ENCODE results near the gene DNASE1L3.
"Not testable (repeated sequence)": the region's sequence is repeated elsewhere in the genome, so short reads cannot be mapped to it uniquely, and the experiment has no call there.

Gene DNASE1L3

DNA sequence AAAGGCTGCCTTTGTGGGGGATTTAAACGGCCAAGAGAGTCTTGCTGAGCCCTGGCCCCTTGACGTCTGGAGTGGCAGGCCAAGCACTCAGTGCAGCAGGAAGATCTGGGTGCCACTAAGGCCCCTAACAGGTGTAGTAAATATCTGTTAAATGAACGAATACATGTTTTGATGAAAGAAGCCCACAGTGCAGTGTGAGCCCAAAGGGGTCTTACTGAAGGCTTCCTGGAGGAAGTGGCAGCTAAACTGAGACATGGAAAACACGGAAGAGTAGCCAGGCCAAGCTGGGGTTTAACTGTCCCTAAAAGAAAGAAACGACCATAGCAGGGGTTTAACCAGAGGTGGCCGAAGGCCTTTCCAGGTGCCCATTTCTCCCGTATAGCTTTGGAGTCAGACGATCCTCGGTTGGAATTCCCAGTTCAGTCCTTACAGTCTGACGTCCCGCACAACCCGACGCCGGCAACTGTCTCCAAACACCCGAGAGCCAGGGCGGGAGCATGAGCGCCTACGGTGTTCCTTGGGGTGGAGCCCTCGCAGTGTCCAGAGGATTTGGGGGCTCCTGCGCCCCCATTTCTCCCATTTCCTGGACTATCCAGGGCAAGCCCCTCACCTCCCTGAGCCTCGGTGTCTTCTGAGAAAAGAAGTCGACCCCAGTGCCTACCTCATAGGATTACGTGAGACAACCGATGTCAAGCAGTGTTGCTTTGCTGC lies 25.9 kb upstream of the DNASE1L3 start:
- DNase-seq (ENCODE audit: low spot score), result no peak

DNA sequence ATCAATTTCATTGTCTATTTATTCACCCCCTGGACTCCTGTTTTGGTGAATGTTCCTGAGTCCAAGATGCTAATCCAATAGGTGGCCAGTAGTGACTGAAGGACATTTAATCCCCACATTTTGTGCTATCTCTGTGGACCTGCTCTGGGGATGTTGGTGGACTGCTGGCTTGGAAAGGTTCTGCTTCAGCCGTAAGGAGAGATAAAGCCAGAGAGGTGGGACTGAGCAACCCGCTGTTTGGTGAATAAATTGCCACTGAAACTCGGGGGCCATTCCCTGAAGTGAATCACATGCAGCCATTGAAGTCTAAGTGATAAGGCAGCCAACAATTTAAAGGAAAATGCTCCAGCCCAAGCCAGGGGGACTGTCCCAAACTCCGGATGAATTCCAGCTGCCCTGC lies 25.2 kb upstream of the DNASE1L3 start:
- DNase-seq (ENCODE audit: low spot score), result no peak

DNA sequence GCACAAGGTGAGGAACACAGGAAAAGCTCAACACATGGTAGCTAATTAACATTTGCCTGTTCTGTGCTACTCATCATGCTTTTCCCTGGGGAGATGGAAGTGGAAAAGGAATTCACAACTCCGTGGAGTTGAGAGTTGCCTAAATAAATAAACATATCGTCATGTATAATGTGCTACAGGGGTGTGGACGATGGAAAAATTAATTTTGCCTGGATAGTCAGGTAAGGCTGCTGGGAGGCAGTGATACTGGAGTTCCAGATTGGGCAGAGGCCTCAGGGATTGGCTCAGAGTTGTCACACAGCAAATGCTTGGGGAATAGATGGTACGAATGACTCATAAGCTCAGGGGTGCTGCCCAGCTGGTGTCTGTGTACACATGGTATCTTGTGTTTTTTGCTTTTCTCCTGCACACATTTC lies 23.8 kb upstream of the DNASE1L3 start:
- no peak for DNase-seq (ENCODE audit: low spot score)

DNA sequence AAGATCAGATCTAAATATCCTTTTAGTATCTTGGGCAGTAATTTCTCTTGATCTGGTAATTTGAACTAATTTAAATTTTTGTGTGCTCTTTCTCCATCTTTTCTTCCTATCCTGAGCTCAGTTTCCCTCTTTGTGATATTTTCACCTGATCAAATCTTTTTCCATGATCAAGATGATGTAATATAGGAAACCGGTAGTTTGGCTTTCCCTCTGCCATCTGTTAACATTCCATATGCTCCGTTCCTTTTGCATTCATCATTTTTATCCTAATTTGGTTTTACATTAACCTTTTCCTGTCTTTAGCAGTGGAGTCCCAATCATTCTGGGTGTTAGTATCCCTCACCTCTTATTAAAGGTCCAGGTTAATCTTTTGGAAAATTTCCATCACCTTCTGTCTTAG lies 20.9 kb upstream of the DNASE1L3 start:
- DNase-seq (ENCODE audit: low spot score), result no peak

DNA sequence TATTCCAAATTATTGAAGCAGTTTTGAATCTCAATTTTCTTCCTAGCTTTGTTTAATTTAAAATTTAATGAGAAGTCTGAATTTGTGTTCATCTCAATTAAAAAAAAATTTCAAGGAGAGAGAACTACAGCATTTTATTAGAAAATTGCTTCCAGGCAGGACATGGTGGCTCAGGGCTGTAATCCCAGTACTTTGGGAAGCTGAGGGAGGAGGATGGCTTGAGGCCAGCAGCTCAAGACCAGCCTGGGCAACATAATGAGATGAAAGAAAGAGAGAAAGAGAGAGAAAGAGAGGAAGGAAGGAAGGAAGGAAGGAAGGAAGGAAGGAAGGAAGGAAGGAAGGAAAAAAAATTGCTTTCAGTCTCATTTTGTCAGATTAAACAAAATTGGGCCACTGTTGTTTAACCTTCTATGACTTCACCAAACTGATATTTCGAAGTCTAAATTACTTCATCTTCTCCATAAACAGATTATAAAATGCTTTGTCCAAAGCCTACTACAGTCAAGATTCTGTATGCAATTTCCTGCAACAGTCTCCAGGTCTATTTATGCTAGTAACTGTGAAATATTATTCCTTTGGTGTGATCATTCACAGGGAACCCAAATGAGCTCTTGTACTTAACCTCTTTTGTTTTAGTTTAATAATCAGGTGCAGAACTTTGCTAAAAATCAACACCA lies 20.2 kb upstream of the DNASE1L3 start:
- DNase-seq (ENCODE audit: low spot score), result no peak

DNA sequence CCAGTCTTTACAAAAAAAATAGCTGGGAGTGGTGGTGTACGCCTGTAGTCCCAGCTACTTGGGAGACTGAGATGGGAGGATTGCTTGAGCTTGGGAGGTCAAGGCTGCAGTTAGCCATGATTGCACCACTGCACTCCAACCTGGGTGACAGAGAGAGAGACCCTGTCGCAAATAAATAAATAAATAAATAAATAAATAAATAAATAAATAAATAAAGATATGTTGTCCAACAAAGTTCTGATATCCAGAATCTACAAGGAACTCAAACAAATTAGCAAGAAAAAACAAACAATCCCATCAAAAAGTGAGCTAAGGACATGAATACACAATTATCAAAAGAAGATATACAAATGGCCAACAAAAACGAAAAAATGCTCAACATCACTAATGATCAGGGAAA lies 17.2 kb upstream of the DNASE1L3 start:
- DNase-seq (ENCODE audit: low spot score), result not testable (repeated sequence)

DNA sequence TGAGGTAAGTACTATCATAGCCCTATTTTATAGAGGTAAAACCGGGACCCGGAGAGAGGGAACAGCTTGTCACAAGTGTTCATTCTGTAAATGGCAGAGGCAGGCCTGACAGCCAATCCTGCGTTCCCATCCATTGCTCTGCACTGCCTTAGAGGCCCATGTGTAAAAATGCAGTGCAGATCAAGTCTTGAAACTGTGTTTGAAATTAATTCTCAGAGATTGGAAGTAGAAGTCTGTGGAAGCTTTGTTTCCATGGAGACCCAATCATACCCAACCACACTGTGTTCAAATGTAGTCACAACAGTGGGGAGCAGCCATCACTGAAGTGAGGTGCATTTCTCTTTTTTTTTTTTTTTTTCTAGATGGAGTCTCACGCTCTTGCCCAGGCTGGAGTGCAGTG lies 13.1 kb upstream of the DNASE1L3 start:
- no peak for DNase-seq (ENCODE audit: low spot score)

DNA sequence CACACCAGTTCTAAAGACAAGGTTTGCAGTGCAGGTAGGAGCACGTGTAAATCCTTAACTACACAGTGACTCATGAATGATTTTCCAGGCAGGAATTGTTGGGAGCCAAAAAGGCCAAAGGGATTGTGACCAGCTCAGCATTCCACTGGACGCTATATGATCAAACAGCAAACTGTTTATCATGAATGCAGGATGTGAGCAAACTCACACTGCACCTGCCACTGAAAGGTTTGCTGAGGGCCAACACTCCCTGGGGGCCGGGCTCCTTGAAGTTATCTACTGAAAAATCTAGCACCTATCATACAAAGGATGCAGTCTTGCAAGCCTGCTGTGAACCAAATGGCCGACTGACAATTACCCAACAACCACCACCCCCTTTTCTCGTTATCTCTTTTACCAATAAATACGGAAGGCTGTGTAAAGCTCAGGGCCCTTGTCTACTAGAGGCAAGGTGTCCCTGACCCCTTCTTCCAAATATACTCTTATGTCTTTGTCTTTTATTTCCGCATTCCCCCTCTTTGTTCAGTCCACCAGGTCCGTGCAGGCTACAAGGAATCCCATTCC lies 11.5 kb upstream of the DNASE1L3 start:
- DNase-seq (ENCODE audit: low spot score), result peak; percentile 50

DNA sequence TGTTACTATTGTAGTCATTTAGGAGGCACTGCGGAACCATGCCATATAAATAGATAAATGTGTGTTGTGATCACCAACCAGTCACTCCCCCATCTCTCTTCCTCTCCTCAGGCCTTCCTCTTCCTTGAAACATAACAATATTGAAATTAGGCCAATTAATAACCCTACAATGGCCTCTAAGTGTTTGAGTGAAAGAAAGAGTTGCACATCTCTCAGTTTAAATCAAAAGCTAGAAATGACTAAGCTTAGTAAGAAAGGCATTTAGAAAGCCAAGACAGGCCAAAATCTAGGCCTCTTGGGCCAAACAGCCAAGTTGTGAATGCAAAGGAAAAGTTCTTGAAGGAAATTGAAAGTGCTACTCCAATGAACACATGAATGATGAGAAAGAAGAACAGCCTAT lies 8.1 kb upstream of the DNASE1L3 start:
- no peak for DNase-seq (ENCODE audit: low spot score)

DNA sequence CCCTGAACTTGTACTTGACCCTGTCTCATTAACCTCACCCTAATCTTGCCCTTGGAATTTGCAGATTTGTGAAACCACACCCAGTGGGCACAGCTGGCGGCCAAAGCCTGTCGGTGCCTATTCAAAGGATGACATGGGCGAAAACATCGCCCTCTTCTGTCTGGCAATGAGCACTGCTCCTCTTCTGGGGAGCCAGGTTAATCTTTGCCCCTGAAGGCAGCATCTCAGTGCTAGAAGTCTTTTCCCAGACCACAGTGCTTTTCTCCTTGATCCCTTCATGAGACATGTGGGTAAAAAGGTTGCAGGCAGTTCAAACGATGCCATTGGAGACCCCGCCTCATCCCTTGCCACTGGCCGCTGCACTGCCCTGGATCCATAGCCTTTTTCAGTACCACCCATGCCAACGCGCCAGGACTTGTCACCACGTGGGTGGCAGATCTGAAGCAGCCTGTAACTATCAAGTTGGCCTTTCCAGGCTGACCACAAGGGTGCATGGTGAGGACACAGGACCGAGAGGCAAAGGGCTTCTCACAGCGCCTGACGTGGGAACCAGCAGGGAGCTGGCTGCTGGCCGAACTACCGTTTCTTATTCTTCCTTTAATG lies 6.5 kb upstream of the DNASE1L3 start:
- peak; percentile 82 for DNase-seq (ENCODE audit: low spot score)

DNA sequence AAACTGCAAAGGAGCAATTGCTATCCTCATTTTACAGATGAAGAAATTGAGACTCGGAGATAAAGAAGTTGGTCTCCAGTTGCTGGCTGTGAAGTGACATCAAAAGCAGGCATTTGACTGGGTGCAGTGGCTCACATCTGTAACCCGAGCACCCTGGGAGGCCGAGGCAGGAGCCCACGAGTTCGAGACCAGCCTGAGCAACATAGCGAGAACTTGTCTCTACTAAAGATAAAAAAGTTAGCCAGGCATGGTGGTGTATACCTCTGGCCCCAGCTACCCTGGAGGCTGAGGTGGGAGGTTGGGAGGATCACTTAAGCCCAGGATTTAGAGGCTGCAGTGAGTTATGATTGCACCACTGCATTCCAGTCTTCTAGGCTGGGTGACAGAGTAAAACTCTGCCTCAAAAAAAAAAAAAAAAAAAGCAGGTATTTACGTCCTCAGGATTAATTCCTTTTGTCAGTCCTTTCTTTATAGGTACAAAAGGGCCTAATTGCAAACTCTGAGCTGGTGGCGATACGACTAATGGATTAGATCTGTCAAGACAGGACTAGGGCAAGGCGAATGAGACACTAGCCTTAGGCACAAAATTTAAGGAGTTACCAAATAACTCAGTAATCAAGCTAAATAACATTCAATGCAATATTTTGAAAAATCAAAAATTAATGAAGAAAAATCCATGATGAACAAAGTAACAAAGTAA lies 5.9 kb upstream of the DNASE1L3 start:
- DNase-seq (ENCODE audit: low spot score), result no peak

DNA sequence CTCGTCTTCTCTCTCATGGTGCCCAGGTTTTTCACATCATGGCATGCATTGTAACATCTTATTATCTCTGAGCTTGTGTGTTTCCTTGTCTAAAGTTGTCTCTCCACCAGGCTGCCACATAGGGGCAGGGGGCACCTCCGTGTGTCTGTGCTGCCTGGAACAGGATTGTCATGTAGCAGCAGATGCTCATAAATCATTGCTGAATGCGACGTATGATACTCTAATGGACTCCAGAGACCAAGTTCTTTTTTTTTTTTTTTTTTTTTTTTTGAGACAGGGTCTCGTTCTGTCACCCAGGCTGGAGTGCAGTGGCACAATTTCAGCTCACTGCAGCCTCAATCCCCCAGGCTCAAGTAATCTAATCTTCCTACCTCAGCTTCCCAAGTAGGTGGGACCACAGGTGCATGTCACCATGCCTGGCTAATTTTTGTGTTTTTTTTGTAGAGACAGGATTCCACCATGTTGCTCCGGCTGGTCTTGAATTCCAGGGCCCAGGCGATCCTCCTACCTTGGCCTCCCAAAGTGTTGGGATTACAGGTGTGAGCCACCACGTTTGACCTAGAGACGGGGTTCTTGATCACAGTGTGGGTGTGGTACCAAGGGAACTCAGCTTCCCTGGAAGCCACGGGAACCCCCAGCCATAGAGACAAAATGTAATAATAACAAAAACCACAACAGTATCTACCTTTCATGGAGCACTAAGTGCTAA lies 4.7 kb upstream of the DNASE1L3 start:
- DNase-seq (ENCODE audit: low spot score), result no peak

DNA sequence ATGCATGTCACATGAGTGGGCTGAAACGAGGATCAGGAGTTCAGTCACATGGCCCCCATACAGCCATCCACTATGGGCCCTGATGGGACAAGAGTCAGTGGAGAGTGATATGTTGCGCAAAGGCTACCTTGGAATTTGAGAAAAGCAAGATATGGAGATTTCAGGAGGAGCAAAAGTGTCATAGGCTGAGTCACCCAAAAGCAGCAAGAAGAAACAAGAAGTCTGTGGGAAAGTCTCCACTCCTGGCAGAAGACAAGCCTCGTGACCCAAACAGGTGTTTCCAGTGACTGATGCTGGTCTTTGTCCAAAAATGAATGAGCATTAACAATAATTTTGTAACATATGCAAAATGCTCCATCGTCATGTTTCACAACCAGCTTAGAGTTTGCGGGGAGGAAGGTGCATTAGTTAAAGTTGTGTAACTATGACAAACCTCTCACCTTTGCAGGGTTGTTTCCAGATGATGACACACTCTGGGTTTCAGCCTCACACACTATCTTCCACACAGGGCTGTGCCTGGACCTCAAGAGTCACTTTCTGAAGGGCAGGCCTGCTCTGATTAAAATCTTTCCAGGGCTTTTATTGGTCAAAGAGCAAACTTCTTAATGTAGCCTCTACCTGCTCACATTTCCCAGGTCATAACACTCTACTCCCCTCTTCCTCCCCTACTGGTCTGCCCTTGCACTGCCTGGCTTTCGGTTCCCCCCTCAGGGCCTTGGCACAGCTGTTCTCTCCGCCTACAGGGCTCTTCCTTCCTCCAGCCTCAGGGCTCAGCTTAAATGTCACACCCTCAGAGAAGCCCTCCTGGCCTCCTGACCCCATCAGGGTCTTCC lies 3.9 kb upstream of the DNASE1L3 start:
- DNase-seq (ENCODE audit: low spot score), result no peak

DNA sequence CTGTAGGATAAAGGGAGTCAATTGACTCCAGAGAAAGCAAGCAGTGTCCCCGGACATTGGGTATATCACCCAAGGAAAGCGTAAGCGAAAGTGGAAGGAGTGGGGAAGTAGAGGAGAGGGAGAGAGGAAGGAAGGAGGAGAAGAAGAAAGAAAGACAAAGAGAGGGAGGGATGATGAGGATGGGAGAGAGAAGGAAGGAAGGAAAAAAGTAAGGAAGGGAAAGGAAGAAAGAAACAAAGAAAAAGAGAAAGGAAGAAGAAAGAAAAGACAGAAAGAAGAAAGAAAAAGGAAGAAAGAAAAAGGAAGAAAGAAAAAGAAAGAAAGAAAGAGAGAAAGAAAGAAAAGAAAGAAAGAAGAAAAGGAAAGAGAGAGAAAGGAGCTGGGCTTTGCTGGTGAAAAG lies 839 bp downstream of the DNASE1L3 start:
- DNase-seq (ENCODE audit: low spot score), result no peak

DNA sequence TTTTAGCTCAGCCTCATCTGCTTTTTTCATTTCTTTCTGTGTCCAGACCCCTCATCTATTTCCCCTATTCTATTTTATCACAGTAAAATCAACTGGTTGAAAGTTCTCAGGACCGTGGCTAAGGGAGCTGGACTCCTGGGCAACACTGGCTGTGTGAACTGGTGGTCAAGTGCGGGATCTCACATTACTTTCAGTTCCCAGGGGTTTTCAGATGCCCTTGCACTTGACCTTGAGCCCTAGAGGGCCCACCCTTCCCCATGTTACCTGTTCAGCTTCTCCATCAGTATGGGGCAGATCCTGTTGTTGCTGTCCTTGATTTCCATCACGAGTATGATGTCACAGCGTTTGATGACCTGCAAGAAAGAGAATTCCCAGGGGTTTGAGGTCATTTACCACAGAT lies 2.8 kb downstream of the DNASE1L3 start:
- DNase-seq (ENCODE audit: low spot score), result no peak

DNA sequence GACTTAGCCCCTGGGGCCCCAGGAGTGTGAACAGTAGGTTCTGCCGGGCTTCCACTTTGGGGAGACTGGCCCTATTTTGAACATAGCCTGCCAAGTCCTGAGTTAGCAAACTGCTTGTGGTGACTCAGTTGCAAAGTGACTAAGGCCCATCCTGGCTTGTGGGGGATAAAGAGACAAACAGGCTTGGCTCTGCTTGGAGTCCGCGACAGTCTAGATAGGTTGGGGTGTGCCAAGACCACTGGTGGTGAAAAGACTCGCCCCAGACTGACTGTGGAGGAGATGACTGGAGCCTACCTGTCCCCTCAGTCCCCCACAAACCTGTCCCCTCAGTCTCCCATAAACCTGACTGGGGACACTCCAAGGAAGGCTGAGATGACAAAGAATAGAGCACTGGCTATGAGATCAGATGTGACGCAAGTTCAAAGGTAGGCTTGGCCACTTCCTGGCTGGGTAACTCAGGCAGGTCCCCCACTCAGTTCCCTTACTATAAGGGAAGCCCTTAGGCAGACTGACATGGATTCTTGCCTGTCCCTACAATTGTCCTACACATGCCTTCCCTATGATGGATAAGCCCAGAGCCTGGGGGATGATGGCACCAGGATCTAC lies 4.3 kb downstream of the DNASE1L3 start:
- no peak for DNase-seq (ENCODE audit: low spot score)

DNA sequence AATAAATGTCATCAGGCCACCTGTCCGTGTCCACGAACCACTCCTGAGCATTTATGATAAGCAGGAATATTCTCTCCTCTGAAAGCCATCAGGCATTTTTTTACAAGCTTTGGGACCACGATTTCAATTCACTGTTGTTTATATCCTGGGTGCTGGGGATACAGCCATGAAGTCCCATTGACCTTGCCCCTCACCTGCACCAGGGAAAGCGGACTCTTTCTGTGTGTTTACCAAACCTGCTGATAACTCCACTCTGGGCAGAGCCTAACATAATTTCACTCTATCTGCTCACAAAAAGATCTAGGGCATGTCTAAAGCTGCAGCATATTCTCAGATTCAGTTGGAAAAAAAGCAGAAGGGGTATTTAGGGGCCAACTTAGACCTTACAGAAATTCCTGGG lies 4.8 kb downstream of the DNASE1L3 start:
- DNase-seq (ENCODE audit: low spot score), result no peak

DNA sequence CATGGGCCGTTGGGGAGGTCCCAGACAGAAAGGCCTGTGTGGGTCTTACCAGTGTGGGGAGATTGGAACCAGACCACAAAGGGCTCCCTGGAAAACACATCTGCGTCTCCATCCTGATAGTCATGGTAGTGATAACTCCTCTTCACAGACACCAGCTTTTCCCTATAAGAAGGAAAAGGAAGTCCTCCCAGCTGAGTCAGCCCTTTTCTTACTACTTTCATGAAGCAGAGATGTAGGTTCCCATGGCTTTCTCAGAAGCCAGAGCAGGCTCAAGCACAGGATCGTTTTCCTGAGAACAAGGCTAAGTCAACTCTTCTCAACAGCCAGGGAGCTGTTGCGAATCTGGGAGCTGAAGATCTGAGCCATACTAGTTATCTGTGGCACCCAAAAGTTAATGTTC lies 6.1 kb downstream of the DNASE1L3 start:
- DNase-seq (ENCODE audit: low spot score), result no peak

DNA sequence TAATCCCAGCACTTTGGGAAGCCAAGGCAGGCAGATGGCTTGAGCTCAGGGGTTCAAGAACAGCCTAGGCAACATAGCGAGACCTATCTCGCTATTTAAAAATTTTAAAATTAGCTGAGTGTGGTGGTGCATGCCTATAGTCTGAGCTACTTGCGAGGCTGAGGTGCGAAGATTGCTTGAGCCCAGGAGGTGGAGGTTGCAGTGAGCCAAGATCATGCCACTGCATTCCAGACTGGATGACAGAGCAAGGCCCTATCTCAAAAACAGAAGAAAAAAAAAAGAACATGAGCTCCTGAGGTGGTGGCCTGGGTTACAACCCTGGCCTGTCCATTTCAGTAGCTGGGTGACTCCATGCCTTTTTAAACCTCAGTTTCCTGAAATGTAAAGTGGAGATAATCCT lies 7.2 kb downstream of the DNASE1L3 start:
- DNase-seq (ENCODE audit: low spot score), result no peak

DNA sequence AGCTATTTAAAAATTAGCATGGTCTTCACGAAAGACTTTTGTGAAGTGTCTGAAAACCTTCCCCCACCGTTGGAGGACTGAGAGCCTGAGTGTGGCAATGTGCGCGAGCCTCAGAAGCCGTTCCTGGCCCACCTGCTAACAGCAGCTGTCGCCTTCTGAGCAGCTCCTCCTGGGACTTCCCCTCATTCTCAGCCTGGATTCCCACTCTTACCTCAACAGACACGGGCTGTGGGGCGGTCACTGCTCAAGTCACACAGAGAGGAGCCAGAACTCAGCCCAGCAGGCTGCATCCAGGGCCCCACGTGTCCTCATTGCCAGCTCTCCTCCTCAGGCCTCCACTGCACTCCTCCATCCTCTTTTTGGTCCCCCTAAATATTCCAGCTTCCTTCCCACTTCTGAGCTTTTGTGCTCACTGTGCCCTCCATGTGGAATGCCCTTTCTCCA lies 7.8 kb downstream of the DNASE1L3 start:
- no peak for DNase-seq (ENCODE audit: low spot score)

DNA sequence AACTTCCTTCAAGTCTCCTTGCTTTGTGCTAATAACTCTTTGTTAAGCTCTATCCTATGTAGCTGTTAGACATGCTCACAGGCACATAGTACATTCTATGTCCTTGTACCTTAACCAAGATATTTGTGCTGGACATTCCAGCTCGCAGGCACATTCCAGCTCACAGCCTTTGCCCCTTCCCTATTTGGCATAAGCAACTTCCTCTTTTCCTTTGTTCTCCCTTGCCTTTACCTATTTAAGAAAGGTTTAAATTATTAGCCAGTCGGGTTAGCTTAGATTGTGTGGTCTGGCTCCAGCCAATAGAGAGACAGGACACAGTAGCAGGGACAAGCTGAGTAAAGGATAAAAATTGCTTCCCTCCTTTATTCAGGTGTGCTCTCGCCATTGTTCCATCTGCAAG lies 9.3 kb downstream of the DNASE1L3 start:
- DNase-seq (ENCODE audit: low spot score), result not testable (repeated sequence)

All from LoVo (cell line).